GM12872 (cell line): ENCODE data around the gene NXN.

Source experiments
- CTCF ChIP-seq: IDR thresholded peaks from 3 replicates; pipeline ENCODE4 v1.5.1; 2011; ENCODE audit warnings: low read depth, mild to moderate bottlenecking, low read length, moderate library complexity; ENCODE audit not compliant: insufficient read depth

NXN gene

GRCh38 chr17:935485-935884 lies 44.1 kb downstream of the NXN start:
- TF ChIP-seq CTCF = no peak

- TF ChIP-seq CTCF = no peak
Observed at GRCh38 chr17:933312-934073, 46.1 kb downstream of the NXN start.

GRCh38 chr17:930258-930657 lies 49.3 kb downstream of the NXN start:
- TF ChIP-seq CTCF = no peak

GRCh38 chr17:929586-929985 lies 50.0 kb downstream of the NXN start:
- TF ChIP-seq CTCF = no peak

- TF ChIP-seq CTCF = no peak
Observed at GRCh38 chr17:927611-928461, 51.7 kb downstream of the NXN start.

- no peak for TF ChIP-seq CTCF
Observed at GRCh38 chr17:925817-926216, 53.8 kb downstream of the NXN start.

GRCh38 chr17:924711-925475 lies 54.7 kb downstream of the NXN start:
- no peak for TF ChIP-seq CTCF
